Umbilical cord (tissue), 2 donors: ENCODE results near the gene MVP. TPM values are rescaled to one million over a fixed set of nuclear protein-coding genes. Genes with fewer than 3 reads are reported as not detected.
A peak's percentile ranks its signal among the peaks of the same experiment; 100 is the strongest.
"Not testable (repeated sequence)": the region's sequence is repeated elsewhere in the genome, so short reads cannot be mapped to it uniquely, and the experiment has no call there.

Source experiments
- DNase-seq: peaks from one replicate; pipeline ENCODE4 v3.0.0-alpha.2; 2015; ENCODE audit warnings: low spot score
- total RNA-seq: library from RNA; depleted of rRNA; stranded (reverse); fragments of >200 nt; gene quantifications from one replicate; pipeline ENCODE4 v1.2.3, GENCODE V29; 2014; ENCODE audit warnings: low replicate concordance; ENCODE audit not compliant: insufficient read depth

MVP gene
- total RNA-seq, 1 donor from 2014 or later: 91.7 TPM

GRCh38 chr16:29842732-29843346, 22.6 kb downstream of the MVP start:
- no peak for DNase-seq

GRCh38 chr16:29843931-29844330, 23.7 kb downstream of the MVP start:
- DNase-seq: no peak

- DNase-seq: peak; percentile 40
Observed at GRCh38 chr16:29844575-29845331, 24.5 kb downstream of the MVP start.

GRCh38 chr16:29845656-29846055, 25.4 kb downstream of the MVP start:
- no peak for DNase-seq

- peak; percentile 42 for DNase-seq
Observed at GRCh38 chr16:29848420-29849297, 28.4 kb downstream of the MVP start.

- DNase-seq: peak; percentile 47
Observed at GRCh38 chr16:29849505-29849904, 29.2 kb downstream of the MVP start.

- no peak for DNase-seq
Observed at GRCh38 chr16:29850998-29851397, 30.7 kb downstream of the MVP start.

GRCh38 chr16:29852654-29853053, 32.4 kb downstream of the MVP start:
- DNase-seq: no peak

- no peak for DNase-seq
Observed at GRCh38 chr16:29854520-29855100, 34.3 kb downstream of the MVP start.

- peak; percentile 25 for DNase-seq
Observed at GRCh38 chr16:29857133-29857760, 37.0 kb downstream of the MVP start.

- no peak for DNase-seq
Observed at GRCh38 chr16:29858149-29858849, 38.0 kb downstream of the MVP start.

GRCh38 chr16:29858974-29859373, 38.7 kb downstream of the MVP start:
- no peak for DNase-seq

GRCh38 chr16:29860218-29860617, 40.0 kb downstream of the MVP start:
- DNase-seq: no peak

- peak; percentile 27 for DNase-seq
Observed at GRCh38 chr16:29862383-29862883, 42.2 kb downstream of the MVP start.

- DNase-seq: peak; percentile 99
Observed at GRCh38 chr16:29862884-29863668, 42.8 kb downstream of the MVP start, which contains the start of gene CDIPT. Gene CDIPT (minus strand): TSS chr16:29863226. CDS start chr16:29862857, 369 bp downstream.

- DNase-seq: no peak
Observed at GRCh38 chr16:29863669-29863984, 43.4 kb downstream of the MVP start.

- DNase-seq: no peak
Observed at GRCh38 chr16:29864205-29864604, 43.9 kb downstream of the MVP start.

GRCh38 chr16:29868396-29869009, 48.2 kb downstream of the MVP start:
- no peak for DNase-seq

- not testable (repeated sequence) for DNase-seq
Observed at GRCh38 chr16:29869067-29869466, 48.8 kb downstream of the MVP start.
